Fibroblast of peridontal ligament (primary cell): ENCODE results near the gene SLC44A4.
A peak's percentile ranks its signal among the peaks of the same experiment; 100 is the strongest.
"Not testable (repeated sequence)": the region's sequence is repeated elsewhere in the genome, so short reads cannot be mapped to it uniquely, and the experiment has no call there.

Experiments used
- DNase-seq: peaks from one replicate; pipeline ENCODE4 v3.0.0-alpha.2; 2010; ENCODE audit errors: extremely low read depth

The SLC44A4 gene

GRCh38 chr6:31829633-31830283 lies 49.0 kb downstream of the SLC44A4 start:
- peak; percentile 77 for DNase-seq

- peak; percentile 99 for DNase-seq
Measured at GRCh38 chr6:31827286-31828079, 51.3 kb downstream of the SLC44A4 start, which contains the start of gene HSPA1B. TSS of gene HSPA1B (plus strand) at chr6:31827738. CDS start at chr6:31827951, 213 bp downstream.

- peak; percentile 93 for DNase-seq
Measured at GRCh38 chr6:31826793-31827285, 52.0 kb downstream of the SLC44A4 start.

DNA sequence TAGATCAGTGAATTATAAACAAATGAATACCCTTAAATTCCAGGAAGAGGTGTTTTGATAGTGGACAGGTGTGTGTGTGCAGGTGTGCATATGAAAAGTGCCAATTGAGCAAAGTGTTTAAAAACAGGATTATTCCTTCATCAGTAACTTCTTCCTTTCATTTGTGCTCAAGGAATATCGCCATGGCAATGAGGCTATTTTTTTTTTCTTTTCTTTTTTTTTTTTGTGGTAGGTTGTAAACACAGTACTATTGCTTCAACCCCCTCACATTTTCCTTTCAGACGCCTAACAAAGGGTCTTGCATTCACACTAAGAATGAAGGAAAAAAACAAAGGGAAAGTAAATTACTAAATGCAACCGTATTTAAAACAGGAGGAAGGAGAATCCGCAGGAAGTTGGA lies 53.2 kb downstream of the SLC44A4 start:
- DNase-seq, result no peak

- DNase-seq, result not testable (repeated sequence)
Measured at GRCh38 chr6:31823592-31824196, 55.1 kb downstream of the SLC44A4 start.

DNA sequence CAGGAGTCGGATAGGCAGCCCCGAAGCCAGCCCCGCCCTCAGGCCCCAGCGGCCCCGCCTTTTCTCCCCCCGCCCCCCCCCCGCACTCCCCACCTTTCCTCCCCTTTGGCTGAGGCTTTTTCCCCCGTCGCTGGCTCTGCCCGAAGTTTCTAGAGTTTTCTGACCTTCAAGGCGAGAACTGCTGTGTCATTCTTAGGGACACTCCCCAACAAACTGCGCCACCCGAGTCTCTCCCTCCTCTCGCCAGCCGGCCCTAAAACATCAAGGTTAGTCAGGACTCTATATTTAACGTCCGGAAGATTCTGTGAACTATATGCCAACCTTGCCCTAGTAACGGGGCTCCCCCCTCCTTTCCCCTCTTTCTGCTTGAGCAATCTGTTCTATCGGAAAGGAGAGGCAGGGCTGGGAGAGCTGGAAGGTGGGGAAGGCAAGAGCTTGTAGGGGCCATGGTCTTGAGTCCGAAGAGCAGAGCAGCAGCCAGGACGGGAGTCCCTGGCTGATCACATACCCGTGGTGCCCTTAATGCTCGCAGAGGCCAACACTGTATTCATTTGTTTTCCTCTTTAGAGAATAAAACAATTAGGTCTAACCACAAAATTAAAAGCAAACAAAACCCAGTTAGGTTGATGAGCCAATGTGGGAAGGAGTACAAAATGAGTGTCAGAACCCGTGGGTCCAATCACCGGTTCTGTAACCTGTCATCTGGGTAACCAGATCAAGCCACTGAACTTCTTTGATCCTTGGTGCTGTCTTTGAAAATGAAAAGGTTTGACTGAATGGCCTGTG lies 56.6 kb downstream of the SLC44A4 start:
- peak; percentile 88 for DNase-seq

GRCh38 chr6:31821301-31822035 lies 57.3 kb downstream of the SLC44A4 start:
- no peak for DNase-seq

GRCh38 chr6:31820399-31820798 lies 58.4 kb downstream of the SLC44A4 start:
- not testable (repeated sequence) for DNase-seq

GRCh38 chr6:31819871-31820299 lies 58.9 kb downstream of the SLC44A4 start:
- DNase-seq, result no peak

GRCh38 chr6:31817929-31818511 lies 60.8 kb downstream of the SLC44A4 start:
- not testable (repeated sequence) for DNase-seq

DNA sequence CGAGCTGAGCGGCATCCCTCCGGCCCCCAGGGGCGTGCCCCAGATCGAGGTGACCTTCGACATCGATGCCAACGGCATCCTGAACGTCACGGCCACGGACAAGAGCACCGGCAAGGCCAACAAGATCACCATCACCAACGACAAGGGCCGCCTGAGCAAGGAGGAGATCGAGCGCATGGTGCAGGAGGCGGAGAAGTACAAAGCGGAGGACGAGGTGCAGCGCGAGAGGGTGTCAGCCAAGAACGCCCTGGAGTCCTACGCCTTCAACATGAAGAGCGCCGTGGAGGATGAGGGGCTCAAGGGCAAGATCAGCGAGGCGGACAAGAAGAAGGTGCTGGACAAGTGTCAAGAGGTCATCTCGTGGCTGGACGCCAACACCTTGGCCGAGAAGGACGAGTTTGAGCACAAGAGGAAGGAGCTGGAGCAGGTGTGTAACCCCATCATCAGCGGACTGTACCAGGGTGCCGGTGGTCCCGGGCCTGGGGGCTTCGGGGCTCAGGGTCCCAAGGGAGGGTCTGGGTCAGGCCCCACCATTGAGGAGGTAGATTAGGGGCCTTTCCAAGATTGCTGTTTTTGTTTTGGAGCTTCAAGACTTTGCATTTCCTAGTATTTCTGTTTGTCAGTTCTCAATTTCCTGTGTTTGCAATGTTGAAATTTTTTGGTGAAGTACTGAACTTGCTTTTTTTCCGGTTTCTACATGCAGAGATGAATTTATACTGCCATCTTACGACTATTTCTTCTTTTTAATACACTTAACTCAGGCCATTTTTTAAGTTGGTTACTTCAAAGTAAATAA lies 61.5 kb downstream of the SLC44A4 start:
- DNase-seq, result not testable (repeated sequence)

DNA sequence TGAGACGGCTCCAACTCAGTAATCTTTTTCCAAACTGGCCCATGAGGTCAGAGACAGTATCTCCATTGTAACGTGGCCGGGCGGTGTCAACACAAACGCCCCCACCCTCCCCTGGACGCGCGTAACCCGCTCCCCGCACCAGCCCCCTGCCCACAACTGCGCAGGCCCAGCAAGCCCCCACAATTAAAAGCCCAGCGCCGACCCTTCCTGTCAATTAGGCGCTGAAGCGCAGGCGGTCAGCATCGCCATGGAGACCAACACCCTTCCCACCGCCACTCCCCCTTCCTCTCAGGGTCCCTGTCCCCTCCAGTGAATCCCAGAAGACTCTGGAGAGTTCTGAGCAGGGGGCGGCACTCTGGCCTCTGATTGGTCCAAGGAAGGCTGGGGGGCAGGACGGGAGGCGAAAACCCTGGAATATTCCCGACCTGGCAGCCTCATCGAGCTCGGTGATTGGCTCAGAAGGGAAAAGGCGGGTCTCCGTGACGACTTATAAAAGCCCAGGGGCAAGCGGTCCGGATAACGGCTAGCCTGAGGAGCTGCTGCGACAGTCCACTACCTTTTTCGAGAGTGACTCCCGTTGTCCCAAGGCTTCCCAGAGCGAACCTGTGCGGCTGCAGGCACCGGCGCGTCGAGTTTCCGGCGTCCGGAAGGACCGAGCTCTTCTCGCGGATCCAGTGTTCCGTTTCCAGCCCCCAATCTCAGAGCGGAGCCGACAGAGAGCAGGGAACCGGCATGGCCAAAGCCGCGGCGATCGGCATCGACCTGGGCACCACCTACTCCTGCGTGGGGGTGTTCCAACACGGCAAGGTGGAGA lies 63.6 kb downstream of the SLC44A4 start, which contains the start of the genes HSPA1A and HSPA1L:
HSPA1A (plus strand) TSS at position 519 of the 814 bp plus-strand sequence; CDS start at position 733, 214 bp downstream.
HSPA1L (minus strand) TSS at position 259 of the 814 bp plus-strand sequence. CDS start 3,311 bp downstream, outside the sequence.
- DNase-seq, result peak; percentile 96

GRCh38 chr6:31814677-31815024 lies 64.1 kb downstream of the SLC44A4 start:
- DNase-seq, result peak; percentile 98

GRCh38 chr6:31813465-31813849 lies 65.3 kb downstream of the SLC44A4 start:
- no peak for DNase-seq
